Thyroid gland (tissue), 4 donors: ENCODE data around the gene RALB. TPM values are rescaled to one million over a fixed set of nuclear protein-coding genes. Genes with fewer than 3 reads are reported as not detected.
A peak's percentile ranks its signal among the peaks of the same experiment; 100 is the strongest.

Experiments used
- DNase-seq, 2 donors: peaks; one replicate each; pipeline ENCODE4 v3.0.0-alpha.2; 2019
- H3K27ac ChIP-seq, 3 donors: fragments of 200-600 bp; sonication (generic); 1 replicate in 2 of 3; 2 replicates in 1 of 3; pipeline ENCODE4 v1.5.1; 2016 to 2019; ENCODE audit warnings: mild to moderate bottlenecking in 1 of 3, moderate library complexity in 1 of 3
- H3K27me3 ChIP-seq: fragments of 200-600 bp; sonication (generic); one replicate; pipeline ENCODE4 v1.5.1; 2019
- H3K36me3 ChIP-seq, 2 donors: fragments of 200-600 bp; sonication (generic); one replicate each; pipeline ENCODE4 v1.5.1; 2016 to 2019
- H3K4me1 ChIP-seq, 2 donors: fragments of 200-600 bp; sonication (generic); one replicate each; pipeline ENCODE4 v1.5.1; 2017 to 2019
- H3K4me3 ChIP-seq, 3 donors: fragments of 200-600 bp; sonication (generic); replicated peaks in 1 of 3; 1 replicate in 2 of 3; 2 replicates in 1 of 3; pipeline ENCODE4 v1.5.1; 2016; ENCODE audit warnings: mild to moderate bottlenecking in 1 of 3
- H3K9me3 ChIP-seq: fragments of 200-600 bp; sonication (generic); one replicate; pipeline ENCODE4 v1.5.1; 2017
- POLR2A ChIP-seq, 2 donors: fragments of 450-650 bp; IDR thresholded peaks; one replicate each; pipeline ENCODE4 v1.6.1; 2017; ENCODE audit warnings: antibody characterized with exemption in 2 of 2, mild to moderate bottlenecking in 2 of 2, moderate library complexity in 1 of 2
- WGBS, 2 donors: methylation state at CpG; one replicate each; pipeline ENCODE4 v1.1.5; 2017; 5-methylcytosine and 5-hydroxymethylcytosine counted together
- intact Hi-C: fragments of 100-400 bp; cut with DNase I; formaldehyde crosslinking; loops from one replicate; pipeline ENCODE4 v1.15.1; 2023
- total RNA-seq, 4 donors: library from RNA; depleted of rRNA; stranded (reverse); fragments of >200 nt; gene quantifications; one replicate each; pipeline ENCODE4 v1.2.3, GENCODE V29; 2016
- TF ChIP-seq, protein P1 (sequence below), 6 experiments: fragments of 200-600 bp in 3 of 6; fragments of 450-650 bp in 3 of 6; sonication (generic) in 3 of 6; IDR thresholded peaks; one replicate each; pipeline ENCODE4 v1.5.1; 2016 to 2019; ENCODE audit warnings: antibody characterized with exemption in 6 of 6, mild to moderate bottlenecking in 2 of 6, inconsistent platforms in 1 of 6, moderate library complexity in 1 of 6

RALB gene
- total RNA-seq, 4 donors from 2014 or later, result 39.7 to 64.2 (median 45.4) TPM

DNA sequence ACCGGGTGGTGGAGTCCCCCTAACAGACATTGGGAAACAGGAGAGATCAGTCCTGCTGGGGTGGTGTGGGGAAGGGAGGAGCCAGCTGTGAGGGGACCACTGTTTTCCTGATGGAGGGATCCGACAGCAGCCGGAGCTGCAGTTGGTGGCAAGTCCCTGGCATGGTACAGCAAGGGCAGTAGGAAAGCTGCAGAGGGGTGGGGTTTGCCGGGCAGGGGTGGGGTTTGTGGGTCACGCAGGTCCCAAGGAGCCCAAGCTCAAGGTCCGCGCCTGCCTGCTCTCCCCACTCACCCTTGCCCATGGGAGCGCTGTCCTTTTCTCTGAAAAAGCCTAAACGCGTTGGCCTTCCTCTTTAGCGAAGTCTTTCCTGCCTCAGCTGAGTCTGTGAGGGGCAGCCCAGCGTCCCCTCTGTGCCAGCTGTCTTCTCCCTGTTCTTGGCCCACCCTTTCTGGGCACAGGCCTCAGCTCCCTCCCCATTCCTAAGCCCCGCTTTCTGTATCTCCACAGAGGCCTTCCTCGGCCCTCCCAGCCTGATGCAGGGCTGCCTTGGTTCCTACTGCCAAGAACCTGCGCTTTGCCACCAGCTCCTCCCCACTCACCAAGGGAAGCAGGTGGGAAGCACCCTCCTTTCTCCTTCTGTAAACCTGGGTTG lies 64.0 kb downstream of the RALB start:
- no peak overlapping the region for H3K27ac ChIP-seq
- no peak for TF ChIP-seq POLR2A (IDR thresholded peaks at IDR 0.05)
- TF ChIP-seq, protein P1, sequence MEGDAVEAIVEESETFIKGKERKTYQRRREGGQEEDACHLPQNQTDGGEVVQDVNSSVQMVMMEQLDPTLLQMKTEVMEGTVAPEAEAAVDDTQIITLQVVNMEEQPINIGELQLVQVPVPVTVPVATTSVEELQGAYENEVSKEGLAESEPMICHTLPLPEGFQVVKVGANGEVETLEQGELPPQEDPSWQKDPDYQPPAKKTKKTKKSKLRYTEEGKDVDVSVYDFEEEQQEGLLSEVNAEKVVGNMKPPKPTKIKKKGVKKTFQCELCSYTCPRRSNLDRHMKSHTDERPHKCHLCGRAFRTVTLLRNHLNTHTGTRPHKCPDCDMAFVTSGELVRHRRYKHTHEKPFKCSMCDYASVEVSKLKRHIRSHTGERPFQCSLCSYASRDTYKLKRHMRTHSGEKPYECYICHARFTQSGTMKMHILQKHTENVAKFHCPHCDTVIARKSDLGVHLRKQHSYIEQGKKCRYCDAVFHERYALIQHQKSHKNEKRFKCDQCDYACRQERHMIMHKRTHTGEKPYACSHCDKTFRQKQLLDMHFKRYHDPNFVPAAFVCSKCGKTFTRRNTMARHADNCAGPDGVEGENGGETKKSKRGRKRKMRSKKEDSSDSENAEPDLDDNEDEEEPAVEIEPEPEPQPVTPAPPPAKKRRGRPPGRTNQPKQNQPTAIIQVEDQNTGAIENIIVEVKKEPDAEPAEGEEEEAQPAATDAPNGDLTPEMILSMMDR (IDR thresholded peaks at IDR 0.05), result no peak
- WGBS, 2 donors, result 92 to 96% methylated on average over 15 of the region's 15 CpGs
- no peaks in the 10 kb centered on the region for H3K9me3 ChIP-seq
- H3K27me3 ChIP-seq, result no peaks in the 10 kb centered on the region
- peaks cover 3 to 18% of the 10 kb centered on the region in 2 donors for H3K4me1 ChIP-seq
- H3K36me3 ChIP-seq, result no peaks in the 10 kb centered on the region
- intact Hi-C loops, result loop anchor here (10.0 kb wide), 1 partner anchor 92 kb away; the partner anchor contains the start of gene TMEM185B
- H3K4me3 ChIP-seq, result no peak overlapping the region
- no peak for DNase-seq

DNA sequence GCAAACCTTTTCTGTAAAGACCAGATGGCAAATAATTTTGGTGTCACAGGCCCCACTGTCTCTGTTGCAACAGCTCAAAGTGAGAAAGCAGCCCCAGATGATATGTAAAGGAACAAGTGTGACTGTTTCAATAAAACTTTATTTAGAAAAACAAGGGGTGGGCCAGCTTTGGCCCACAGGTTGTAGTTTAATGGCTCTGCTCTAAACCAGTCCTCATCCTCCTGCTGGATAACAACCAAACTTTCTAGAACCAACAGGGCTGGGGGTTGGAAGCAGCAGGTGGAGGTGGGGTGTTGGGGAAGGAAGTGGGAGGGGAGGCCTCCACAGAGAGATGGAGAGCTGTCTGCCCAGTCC lies 64.5 kb downstream of the RALB start:
- intact Hi-C loops, result loop anchor here (10.0 kb wide), 1 partner anchor 92 kb away; the partner anchor contains the start of gene TMEM185B
- Histone ChIP-seq H3K27me3 (no peaks in the 10 kb centered on the region), H3K4me3 (no peak overlapping the region), H3K27ac (no peak overlapping the region), H3K9me3 (no peaks in the 10 kb centered on the region), H3K36me3 (no peaks in the 10 kb centered on the region), H3K4me1 (peaks cover 3 to 18% of the 10 kb centered on the region in 2 donors)
- TF ChIP-seq POLR2A (IDR thresholded peaks at IDR 0.05), result no peak
- TF ChIP-seq, protein P1 (IDR thresholded peaks at IDR 0.05), result no peak
- DNase-seq, result no peak

DNA sequence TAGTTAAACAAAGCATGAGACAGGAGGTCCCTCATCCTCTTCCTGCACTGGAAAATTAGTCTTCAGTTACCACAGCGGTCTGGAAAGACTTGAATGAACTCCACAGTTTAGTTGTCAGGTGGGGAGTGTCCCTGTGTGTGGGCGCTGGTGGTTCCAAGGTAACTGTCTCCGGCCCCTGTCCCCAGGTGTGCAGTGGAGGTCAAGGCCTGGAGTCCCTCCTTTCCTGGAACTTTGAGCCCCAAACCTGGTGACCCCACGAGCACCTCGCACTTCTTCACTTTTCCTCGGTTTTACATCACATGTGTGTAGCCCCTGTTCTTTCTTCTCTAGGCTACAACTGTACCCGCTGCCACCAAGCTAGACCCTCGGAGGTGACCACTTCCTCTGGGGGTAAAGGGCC lies 65.3 kb downstream of the RALB start:
- H3K27me3 ChIP-seq, result no peaks in the 10 kb centered on the region
- H3K4me3 ChIP-seq, result no peak overlapping the region
- no peak overlapping the region for H3K27ac ChIP-seq
- no peaks in the 10 kb centered on the region for H3K9me3 ChIP-seq
- H3K36me3 ChIP-seq, result no peaks in the 10 kb centered on the region
- peaks cover 3 to 13% of the 10 kb centered on the region in 2 donors for H3K4me1 ChIP-seq
- TF ChIP-seq, protein P1 (IDR thresholded peaks at IDR 0.05), result no peak
- TF ChIP-seq POLR2A (IDR thresholded peaks at IDR 0.05), result no peak
- 95% methylated on average over 8 of the region's 8 CpGs for WGBS, 2 donors
- DNase-seq, result no peak
- intact Hi-C loops, result loop anchor here (10.0 kb wide), 1 partner anchor 93 kb away; the partner anchor contains the start of gene TMEM185B

DNA sequence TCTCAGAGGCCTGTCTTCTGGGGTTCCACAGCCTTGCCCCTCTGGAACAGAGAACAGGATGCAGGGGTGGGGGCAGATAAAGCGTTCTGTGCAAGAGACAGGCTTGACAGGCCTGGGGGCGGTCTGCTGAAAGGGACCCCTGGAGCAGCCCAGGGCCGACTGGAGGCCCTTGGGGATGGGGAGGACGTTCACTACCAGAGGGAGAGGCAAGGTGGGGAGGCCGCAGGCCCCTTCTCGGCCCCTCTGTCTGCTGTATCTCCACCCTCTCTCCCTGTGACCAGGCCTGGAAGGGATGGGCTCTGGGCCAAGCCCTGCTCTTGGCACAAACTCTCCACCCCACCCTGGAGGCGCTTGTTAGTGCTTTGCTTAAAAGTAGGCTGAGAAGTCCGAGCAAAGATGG lies 66.0 kb downstream of the RALB start:
- no peaks in the 10 kb centered on the region for H3K9me3 ChIP-seq
- no peaks in the 10 kb centered on the region for H3K36me3 ChIP-seq
- H3K4me3 ChIP-seq, result no peak overlapping the region
- intact Hi-C loops, result loop anchor here (10.0 kb wide), 1 partner anchor 94 kb away; the partner anchor contains the start of gene TMEM185B
- H3K27me3 ChIP-seq, result no peaks in the 10 kb centered on the region
- peaks cover 3 to 13% of the 10 kb centered on the region in 2 donors for H3K4me1 ChIP-seq
- H3K27ac ChIP-seq, result no peak overlapping the region
- no peak for TF ChIP-seq POLR2A (IDR thresholded peaks at IDR 0.05)
- TF ChIP-seq, protein P1 (IDR thresholded peaks at IDR 0.05), result no peak
- 54 to 64% methylated on average over 8 of the region's 8 CpGs for WGBS, 2 donors
- DNase-seq, result peak; percentile 65 to 66

DNA sequence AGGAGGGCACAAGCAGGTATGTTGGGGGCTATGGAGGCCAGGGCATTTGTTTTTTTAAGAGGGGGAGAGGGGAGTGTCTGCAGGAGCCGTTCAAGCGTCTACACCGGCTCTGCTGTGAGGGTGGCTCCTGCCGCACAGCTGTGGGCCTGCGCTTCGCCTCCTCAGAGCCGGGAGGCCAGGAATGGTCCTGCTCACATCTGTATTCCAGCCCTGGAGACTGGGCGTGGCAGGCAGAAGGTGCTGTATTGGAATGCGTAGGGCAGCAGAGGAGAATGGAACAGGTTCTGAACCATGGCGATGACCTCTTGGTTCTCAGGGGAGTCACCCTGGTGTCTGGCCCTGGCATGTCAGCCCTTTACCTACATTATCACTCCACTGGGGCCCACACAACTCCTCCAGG lies 66.5 kb downstream of the RALB start:
- H3K4me3 ChIP-seq, result no peak overlapping the region
- intact Hi-C loops, result loop anchor here (10.0 kb wide), 1 partner anchor 94 kb away; the partner anchor contains the start of gene TMEM185B
- no peak overlapping the region for H3K27ac ChIP-seq
- TF ChIP-seq POLR2A (IDR thresholded peaks at IDR 0.05), result no peak
- TF ChIP-seq, protein P1 (IDR thresholded peaks at IDR 0.05), result no peak
- WGBS, 2 donors, result 58 to 66% methylated on average over 10 of the region's 10 CpGs
- no peaks in the 10 kb centered on the region for H3K27me3 ChIP-seq
- peaks cover 3 to 13% of the 10 kb centered on the region in 2 donors for H3K4me1 ChIP-seq
- DNase-seq, result no peak
- H3K36me3 ChIP-seq, result no peaks in the 10 kb centered on the region
- no peaks in the 10 kb centered on the region for H3K9me3 ChIP-seq
